Activated CD8-positive, alpha-beta memory T cell treated with anti-CD3 and anti-CD28 coated beads, Interleukin-2, amount 10 ng/mL, durations not matched to agents 7 days and 5 days (primary cell): ENCODE data around the gene SIK3. TPM values are rescaled to one million over a fixed set of nuclear protein-coding genes. Genes with fewer than 3 reads are reported as not detected.

Source experiments
- ATAC-seq: fragments of 150-1000 bp; cut with Tn5 transposase; one replicate; pipeline ENCODE4 v1.10.0; 2021; ENCODE audit warnings: moderate library complexity
- CTCF ChIA-PET: fragments of 350-600 bp; sonication (Branson Sonifier 250); formaldehyde crosslinking; loops from one replicate; lab custom pipeline; 2021; ENCODE audit warnings: antibody characterized with exemption; lab: Charles Lee
- DNase-seq: peaks from one replicate; pipeline ENCODE4 v3.0.0-alpha.2; 2020
- H3K27ac Mint-ChIP-seq: one replicate; pipeline ENCODE4 v1.8.0; 2021; ENCODE audit warnings: mild to moderate bottlenecking, mixed read lengths
- H3K27me3 Mint-ChIP-seq: one replicate; pipeline ENCODE4 v1.8.0; 2021; ENCODE audit warnings: mixed read lengths
- H3K36me3 Mint-ChIP-seq: one replicate; pipeline ENCODE4 v1.8.0; 2021; ENCODE audit warnings: mild to moderate bottlenecking, mixed read lengths
- H3K4me1 Mint-ChIP-seq: one replicate; pipeline ENCODE4 v1.8.0; 2021; ENCODE audit warnings: mixed read lengths
- H3K4me3 Mint-ChIP-seq: one replicate; pipeline ENCODE4 v1.8.0; 2021; ENCODE audit warnings: mild to moderate bottlenecking, moderate library complexity, mixed read lengths
- H3K9me3 Mint-ChIP-seq: one replicate; pipeline ENCODE4 v1.8.0; 2022; ENCODE audit warnings: low read depth, mixed read lengths
- total RNA-seq, 2 experiments: library from RNA; stranded (reverse); gene quantifications; one replicate each; pipeline ENCODE4 v1.2.3, GENCODE V29; 2021

SIK3 gene
- total RNA-seq, 2 experiments from 2014 or later = 31.0 to 38.3 TPM

DNA sequence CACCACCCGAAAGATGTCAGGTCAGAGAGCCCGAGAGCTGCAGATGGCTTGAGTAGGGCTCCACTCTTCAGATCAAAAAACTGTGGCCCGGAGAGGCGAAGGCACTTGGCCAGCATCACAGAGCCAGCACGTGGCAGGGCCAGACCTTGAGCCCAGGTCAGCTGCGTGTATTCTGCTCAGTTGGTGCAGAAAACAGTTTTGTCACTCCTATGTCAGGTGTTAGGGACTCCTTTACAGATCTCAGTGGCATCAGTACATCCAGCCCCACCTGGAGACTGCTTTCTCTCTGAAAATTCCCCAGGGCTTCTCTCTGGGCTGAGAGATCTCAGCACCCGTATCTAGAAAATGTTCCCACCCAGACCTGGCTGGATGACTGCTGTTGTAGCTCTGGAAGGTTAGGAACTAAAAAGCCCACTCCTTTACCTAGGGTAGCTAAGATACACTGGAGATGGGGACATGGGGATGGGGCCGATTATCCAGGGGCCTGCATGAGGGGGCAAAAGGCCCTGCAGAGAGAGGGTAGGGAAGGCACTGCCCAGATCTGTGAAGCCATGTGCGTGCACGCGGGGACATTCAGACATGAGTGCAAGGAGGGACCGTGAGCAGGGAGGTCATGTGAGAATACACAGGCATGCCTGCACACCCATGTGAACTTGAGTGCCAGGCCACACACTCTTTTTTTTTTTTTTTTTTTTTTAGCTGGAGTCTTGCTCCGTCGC is 264.3 kb downstream of the SIK3 start:
- Mint-ChIP-seq H3K4me3 (no peak overlapping the region), H3K4me1 (peaks cover 12% of the 10 kb centered on the region), H3K36me3 (no peaks in the 10 kb centered on the region), H3K27ac (no peak overlapping the region), H3K9me3 (no peaks in the 10 kb centered on the region), H3K27me3 (no peaks in the 10 kb centered on the region)
- CTCF ChIA-PET = interaction anchor here (0.6 to 7.5 kb wide), 5 partner anchors 10 to 272 kb away, joined by 3 to 187 read pairs (median 5); partner anchors contain the start of genes APOA5 and ZPR1
- ATAC-seq (no peak), DNase-seq (no peak)

DNA sequence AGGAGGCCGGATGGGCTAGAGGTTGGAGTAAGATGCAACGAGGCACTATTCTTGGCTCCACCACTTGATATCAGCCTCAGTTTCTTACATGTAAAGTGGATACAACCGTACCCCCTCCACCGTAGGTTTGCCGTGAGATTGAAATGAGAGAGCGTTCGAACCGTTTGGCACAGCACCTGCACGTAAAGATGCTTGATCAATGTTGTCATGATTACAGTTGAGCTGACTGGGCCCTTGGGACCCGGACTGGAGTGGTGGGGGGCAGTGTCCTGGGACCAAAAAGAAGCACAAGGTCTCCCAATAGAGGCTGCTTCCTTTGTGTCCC is 264.8 kb downstream of the SIK3 start:
- DNase-seq (no peak), ATAC-seq (no peak)
- CTCF ChIA-PET = interaction anchor here (0.9 to 7.5 kb wide), 5 partner anchors 12 to 272 kb away, joined by 3 to 187 read pairs (median 5); partner anchors contain the start of genes APOA5 and ZPR1
- Mint-ChIP-seq H3K36me3 (no peaks in the 10 kb centered on the region), H3K4me3 (no peak overlapping the region), H3K27me3 (no peaks in the 10 kb centered on the region), H3K4me1 (peaks cover 12% of the 10 kb centered on the region), H3K9me3 (no peaks in the 10 kb centered on the region), H3K27ac (no peak overlapping the region)

- no peak overlapping the region for H3K4me3 Mint-ChIP-seq
- DNase-seq (no peak), ATAC-seq (no peak)
- H3K27ac Mint-ChIP-seq = no peak overlapping the region
- CTCF ChIA-PET = interaction anchor here (0.9 to 7.5 kb wide), 4 partner anchors 11 to 229 kb away, joined by 3 to 187 read pairs (median 74); partner anchors contain the start of genes APOA5 and ZPR1
- H3K36me3 Mint-ChIP-seq = no peaks in the 10 kb centered on the region
- no peaks in the 10 kb centered on the region for H3K27me3 Mint-ChIP-seq
- no peaks in the 10 kb centered on the region for H3K9me3 Mint-ChIP-seq
- H3K4me1 Mint-ChIP-seq = peaks cover 12% of the 10 kb centered on the region
Measured at GRCh38 chr11:116832350-116833290, 265.6 kb downstream of the SIK3 start.

- CTCF ChIA-PET = interaction anchor here (1.0 to 7.5 kb wide), 4 partner anchors 19 to 230 kb away, joined by 3 to 187 read pairs (median 74); partner anchors contain the start of genes APOA5 and ZPR1
- Mint-ChIP-seq H3K9me3 (no peaks in the 10 kb centered on the region), H3K36me3 (no peaks in the 10 kb centered on the region)
Measured at GRCh38 chr11:116831790-116832349, 266.4 kb downstream of the SIK3 start.

GRCh38 chr11:116830184-116830912 is 267.9 kb downstream of the SIK3 start:
- Mint-ChIP-seq H3K36me3 (no peaks in the 10 kb centered on the region), H3K4me3 (no peak overlapping the region), H3K9me3 (no peaks in the 10 kb centered on the region), H3K4me1 (peaks cover 5% of the 10 kb centered on the region), H3K27me3 (no peaks in the 10 kb centered on the region), H3K27ac (no peak overlapping the region)
- no peak for DNase-seq
- CTCF ChIA-PET = interaction anchor here (0.9 to 7.3 kb wide), 3 partner anchors 39 to 276 kb away, joined by 3 to 187 read pairs (median 7); partner anchors contain the start of genes APOA5 and ZPR1
- ATAC-seq = no peak

More at GRCh38 chr11:116831790-116832349, 266.4 kb downstream of the SIK3 start:
- Mint-ChIP-seq H3K27ac (no peak overlapping the region), H3K4me3 (no peak overlapping the region), H3K27me3 (no peaks in the 10 kb centered on the region), H3K4me1 (peaks cover 12% of the 10 kb centered on the region)
- no peak for DNase-seq
- no peak for ATAC-seq

DNA sequence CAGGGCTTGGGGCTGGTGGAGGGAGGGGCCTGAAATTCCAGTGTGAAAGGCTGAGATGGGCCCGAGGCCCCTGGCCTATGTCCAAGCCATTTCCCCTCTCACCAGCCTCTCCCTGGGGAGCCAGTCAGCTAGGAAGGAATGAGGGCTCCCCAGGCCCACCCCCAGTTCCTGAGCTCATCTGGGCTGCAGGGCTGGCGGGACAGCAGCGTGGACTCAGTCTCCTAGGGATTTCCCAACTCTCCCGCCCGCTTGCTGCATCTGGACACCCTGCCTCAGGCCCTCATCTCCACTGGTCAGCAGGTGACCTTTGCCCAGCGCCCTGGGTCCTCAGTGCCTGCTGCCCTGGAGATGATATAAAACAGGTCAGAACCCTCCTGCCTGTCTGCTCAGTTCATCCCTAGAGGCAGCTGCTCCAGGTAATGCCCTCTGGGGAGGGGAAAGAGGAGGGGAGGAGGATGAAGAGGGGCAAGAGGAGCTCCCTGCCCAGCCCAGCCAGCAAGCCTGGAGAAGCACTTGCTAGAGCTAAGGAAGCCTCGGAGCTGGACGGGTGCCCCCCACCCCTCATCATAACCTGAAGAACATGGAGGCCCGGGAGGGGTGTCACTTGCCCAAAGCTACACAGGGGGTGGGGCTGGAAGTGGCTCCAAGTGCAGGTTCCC is 268.6 kb downstream of the SIK3 start, which contains the start of gene APOC3:
APOC3 (plus strand) TSS at position 383 of the 659 bp plus-strand sequence. CDS start 676 bp downstream, outside the sequence.
- Mint-ChIP-seq H3K4me3 (no peak within 1 kb of the TSS), H3K4me1 (no peaks in the 10 kb centered on the region), H3K27me3 (no peaks in the 10 kb centered on the region), H3K36me3 (no peaks in the 10 kb centered on the region), H3K27ac (no peak within 1 kb of the TSS), H3K9me3 (no peaks in the 10 kb centered on the region)
- DNase-seq = no peak
- CTCF ChIA-PET = interaction anchor here (1.3 kb wide), 1 partner anchor 38 kb away, joined by 7 read pairs; the partner anchor contains the start of gene APOA5
- no peak for ATAC-seq

GRCh38 chr11:116828632-116829524 is 269.4 kb downstream of the SIK3 start:
- no peaks in the 10 kb centered on the region for H3K27me3 Mint-ChIP-seq
- ATAC-seq (no peak), DNase-seq (no peak)
- H3K4me1 Mint-ChIP-seq = no peaks in the 10 kb centered on the region
- no peaks in the 10 kb centered on the region for H3K9me3 Mint-ChIP-seq
- CTCF ChIA-PET = interaction anchor here (1.3 kb wide), 1 partner anchor 38 kb away, joined by 7 read pairs; the partner anchor contains the start of gene APOA5
- H3K27ac Mint-ChIP-seq = no peak overlapping the region
- H3K4me3 Mint-ChIP-seq = no peak overlapping the region
- H3K36me3 Mint-ChIP-seq = no peaks in the 10 kb centered on the region

GRCh38 chr11:116827461-116827860 is 270.8 kb downstream of the SIK3 start:
- Mint-ChIP-seq H3K36me3 (no peaks in the 10 kb centered on the region), H3K4me3 (no peak overlapping the region), H3K9me3 (no peaks in the 10 kb centered on the region), H3K27me3 (no peaks in the 10 kb centered on the region), H3K4me1 (no peaks in the 10 kb centered on the region), H3K27ac (no peak overlapping the region)
- CTCF ChIA-PET = interaction anchor here (1.2 kb wide), 2 partner anchors 9 to 54 kb away, joined by 3 to 5 read pairs; no protein-coding TSS in a partner anchor
- DNase-seq = no peak
- no peak for ATAC-seq

GRCh38 chr11:116826751-116827431 is 271.3 kb downstream of the SIK3 start:
- H3K27ac Mint-ChIP-seq = no peak overlapping the region
- ATAC-seq (no peak), DNase-seq (no peak)
- H3K4me1 Mint-ChIP-seq = no peaks in the 10 kb centered on the region
- no peaks in the 10 kb centered on the region for H3K36me3 Mint-ChIP-seq
- CTCF ChIA-PET = interaction anchor here (1.2 kb wide), 2 partner anchors 9 to 53 kb away, joined by 3 to 5 read pairs; no protein-coding TSS in a partner anchor
- H3K27me3 Mint-ChIP-seq = no peaks in the 10 kb centered on the region
- no peak overlapping the region for H3K4me3 Mint-ChIP-seq
- H3K9me3 Mint-ChIP-seq = no peaks in the 10 kb centered on the region

DNA sequence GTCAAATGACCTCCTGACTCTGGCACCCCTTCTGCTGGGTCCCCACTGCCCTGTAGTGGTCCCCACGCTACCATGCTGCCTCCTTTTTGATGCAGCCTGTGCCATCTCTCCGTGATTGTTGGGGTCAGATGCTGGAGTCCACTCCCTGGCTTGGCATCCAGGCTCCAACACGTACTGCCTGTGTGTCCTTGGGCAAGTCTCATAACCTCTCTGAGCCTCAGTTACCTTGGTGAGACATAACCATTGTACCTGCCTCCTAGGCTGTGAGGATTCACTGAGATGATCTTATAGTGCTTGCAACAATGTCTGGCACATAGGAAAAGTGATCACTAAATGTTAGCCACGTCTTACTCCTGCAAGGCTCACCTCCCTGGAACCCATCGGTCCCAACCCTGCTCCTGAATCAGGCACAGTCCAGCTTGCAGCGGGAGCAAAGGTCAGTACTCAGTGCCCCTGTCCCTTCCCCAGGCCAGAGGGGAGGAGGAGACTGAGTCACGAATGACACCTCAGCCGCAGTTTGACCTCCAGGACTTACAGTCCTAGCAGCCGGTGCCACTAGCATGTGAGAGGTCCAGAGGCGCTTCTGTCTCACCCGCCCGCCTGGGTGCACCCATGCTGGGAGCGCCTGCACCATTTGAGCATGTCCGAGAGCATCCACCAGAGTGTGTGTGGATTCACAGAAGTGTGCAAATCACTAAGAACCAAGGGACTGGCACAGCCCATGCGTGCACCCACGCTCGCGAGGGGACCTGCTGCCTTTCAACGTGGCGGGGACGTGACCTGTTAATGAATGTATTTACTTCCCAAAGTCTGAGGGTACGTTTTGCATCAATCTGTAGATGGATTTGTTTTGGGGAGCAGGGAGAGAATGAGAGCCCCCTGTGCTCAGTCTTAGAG is 272.1 kb downstream of the SIK3 start:
- Mint-ChIP-seq H3K27ac (no peak overlapping the region), H3K9me3 (no peaks in the 10 kb centered on the region), H3K36me3 (no peaks in the 10 kb centered on the region), H3K27me3 (no peaks in the 10 kb centered on the region), H3K4me3 (no peak overlapping the region), H3K4me1 (no peaks in the 10 kb centered on the region)
- no peak for ATAC-seq
- CTCF ChIA-PET = interaction anchor here (1.2 kb wide), 1 partner anchor 52 kb away, joined by 3 read pairs; no protein-coding TSS in a partner anchor
- no peak for DNase-seq
